ENCODE results near the gene MCTS1.
"Not testable (repeated sequence)": the region's sequence is repeated elsewhere in the genome, so short reads cannot be mapped to it uniquely, and the experiment has no call there.

Gene MCTS1, protein sequence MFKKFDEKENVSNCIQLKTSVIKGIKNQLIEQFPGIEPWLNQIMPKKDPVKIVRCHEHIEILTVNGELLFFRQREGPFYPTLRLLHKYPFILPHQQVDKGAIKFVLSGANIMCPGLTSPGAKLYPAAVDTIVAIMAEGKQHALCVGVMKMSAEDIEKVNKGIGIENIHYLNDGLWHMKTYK

DNA sequence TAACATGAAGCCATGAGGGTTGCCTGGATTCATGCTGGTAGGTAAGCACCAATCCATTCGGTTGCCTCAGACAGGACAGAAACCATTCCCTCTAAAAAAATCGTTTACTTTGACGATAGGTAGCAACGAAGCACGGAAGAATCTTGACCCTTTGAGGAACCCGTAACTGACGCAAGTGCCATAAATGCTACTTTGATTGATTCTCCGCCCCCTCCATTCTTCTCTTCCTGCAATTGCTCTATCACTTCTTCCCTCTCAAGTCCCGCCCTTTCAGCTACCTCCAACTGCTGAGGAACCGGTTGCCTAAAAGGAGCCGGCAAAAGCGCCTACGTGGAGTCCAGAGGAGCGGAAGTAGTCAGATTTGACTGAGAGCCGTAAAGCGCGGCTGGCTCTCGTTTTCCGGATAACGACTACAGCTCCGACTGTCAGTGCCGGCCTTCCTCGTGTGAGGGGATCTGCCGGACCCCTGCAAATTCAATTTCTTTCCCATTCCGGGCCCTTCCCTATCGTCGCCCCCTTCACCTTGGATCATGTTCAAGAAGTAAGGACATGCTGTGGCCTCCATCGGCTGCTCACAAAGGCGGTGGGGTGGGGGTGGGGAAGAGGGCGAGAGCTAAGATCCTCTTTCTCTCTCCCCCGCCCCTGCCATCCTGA is at the start of gene MCTS1:
MCTS1 (plus strand) TSS at position 395 of the 654 bp plus-strand sequence; CDS start at position 531, 136 bp downstream.
- peak; percentile 62 to 73 (median 65) for DNase-seq (ENCODE audit: low read depth in 2 of 3, low spot score in 1 of 3)

DNA sequence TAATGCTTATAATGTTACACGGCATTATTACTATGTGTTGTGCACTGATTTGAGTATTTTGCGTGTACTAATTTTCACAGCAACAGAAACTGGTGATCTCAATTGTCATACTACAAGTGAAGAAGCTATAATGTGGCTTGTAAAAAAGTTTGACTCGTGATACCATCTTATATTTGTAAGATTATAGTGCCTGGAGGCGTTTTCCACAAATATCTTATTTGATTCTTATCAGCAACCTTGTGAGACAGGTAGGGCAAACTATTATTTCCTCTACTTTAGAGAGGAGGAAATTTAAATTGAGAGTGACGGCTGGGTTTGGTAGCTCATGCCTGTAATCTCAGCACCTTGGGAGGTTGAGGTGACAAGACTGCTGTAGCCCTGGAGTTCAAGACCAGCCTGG is 47.6 kb upstream of the MCTS1 start:
- DNase-seq (ENCODE audit: low read depth in 2 of 3, low spot score in 1 of 3): no peak

DNA sequence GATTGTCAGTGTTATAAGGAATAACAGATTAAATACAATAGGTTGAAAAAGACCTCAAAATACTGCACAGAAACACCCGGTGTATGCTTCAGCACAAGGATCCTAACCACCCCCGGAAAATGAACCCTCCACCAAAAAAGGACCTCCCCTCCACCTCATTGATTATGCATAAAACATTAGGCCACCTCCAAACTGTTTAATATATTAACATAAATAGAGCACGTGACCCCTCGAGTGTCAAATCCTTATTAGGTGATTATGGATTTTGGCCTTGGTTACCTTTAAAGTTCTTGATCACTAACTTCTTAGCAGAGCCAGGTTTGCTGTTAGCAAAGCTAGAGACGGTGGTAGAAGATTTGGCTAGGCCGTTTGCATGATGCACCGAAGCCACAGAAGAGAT is 44.1 kb upstream of the MCTS1 start:
- no peak for DNase-seq (ENCODE audit: low read depth in 2 of 3, low spot score in 1 of 3)

GRCh38 chrX:120560405-120560841 is 43.5 kb upstream of the MCTS1 start:
- DNase-seq (ENCODE audit: low read depth in 2 of 3, low spot score in 1 of 3): peak; percentile 9 to 16 (median 16)

GRCh38 chrX:120560842-120561633 is 42.9 kb upstream of the MCTS1 start, which contains the start of gene CUL4B:
Gene CUL4B (minus strand): TSS chrX:120560962. CDS start chrX:120560638, 324 bp downstream.
- DNase-seq (ENCODE audit: low read depth in 2 of 3, low spot score in 1 of 3): peak; percentile 76 to 87 (median 86)

DNA sequence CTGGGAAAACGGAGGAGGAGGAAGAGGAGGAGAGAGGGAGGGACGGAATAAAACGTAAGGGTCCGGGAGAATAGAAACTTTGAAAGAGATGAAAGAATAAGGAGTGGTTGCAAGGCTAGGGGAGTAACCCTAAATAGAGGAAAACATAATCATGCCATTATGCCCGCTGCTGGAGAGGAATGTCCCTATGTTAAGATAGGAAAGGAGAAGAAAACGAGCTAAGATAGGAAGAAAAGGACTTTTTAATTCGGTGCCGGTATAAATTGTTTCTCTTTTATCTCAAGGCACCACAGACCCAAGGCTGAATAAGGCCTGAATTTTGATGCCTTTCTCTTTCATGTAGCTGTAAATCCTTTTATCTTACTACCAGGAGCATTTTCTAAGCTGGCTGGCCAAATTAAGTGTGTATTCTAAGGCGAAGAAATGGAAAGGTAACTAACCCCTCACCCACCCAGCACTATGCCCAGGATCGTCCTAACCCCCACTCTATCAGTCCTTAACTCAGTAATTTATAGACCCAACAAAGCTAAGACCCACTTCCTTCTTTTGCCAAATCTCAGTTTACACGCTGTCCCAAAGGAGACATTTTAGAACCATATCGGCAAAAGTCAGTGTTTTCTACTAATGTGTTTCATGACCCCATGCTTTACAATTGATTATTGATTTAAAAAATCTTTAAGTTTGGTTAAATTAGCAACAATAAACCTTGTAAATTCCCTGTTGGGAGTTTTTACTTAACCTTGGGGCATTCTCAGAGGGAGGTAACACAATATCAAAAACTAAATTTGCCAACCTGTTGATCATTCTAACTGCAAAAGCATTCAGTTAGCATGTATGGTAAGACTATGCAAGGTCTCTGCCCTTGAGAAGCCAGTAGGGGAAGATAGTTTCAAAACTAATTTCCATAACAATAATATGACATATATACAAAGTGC is 42.0 kb upstream of the MCTS1 start:
- DNase-seq (ENCODE audit: low read depth in 2 of 3, low spot score in 1 of 3): no peak

GRCh38 chrX:120562569-120562926 is 41.4 kb upstream of the MCTS1 start:
- no peak for DNase-seq (ENCODE audit: low read depth in 2 of 3, low spot score in 1 of 3)

GRCh38 chrX:120564925-120565324 is 39.0 kb upstream of the MCTS1 start:
- no peak for DNase-seq (ENCODE audit: low read depth in 2 of 3, low spot score in 1 of 3)

- no peak for DNase-seq (ENCODE audit: low read depth in 2 of 3, low spot score in 1 of 3)
Observed at GRCh38 chrX:120566817-120567216, 37.1 kb upstream of the MCTS1 start.

- DNase-seq (ENCODE audit: low read depth in 2 of 3, low spot score in 1 of 3): no peak
Observed at GRCh38 chrX:120568035-120568434, 35.9 kb upstream of the MCTS1 start.

- DNase-seq (ENCODE audit: low read depth in 2 of 3, low spot score in 1 of 3): no peak
Observed at GRCh38 chrX:120568609-120569008, 35.3 kb upstream of the MCTS1 start.

- no peak for DNase-seq (ENCODE audit: low read depth in 2 of 3, low spot score in 1 of 3)
Observed at GRCh38 chrX:120570011-120570600, 33.8 kb upstream of the MCTS1 start.

- not testable (repeated sequence) for DNase-seq (ENCODE audit: low read depth in 2 of 3, low spot score in 1 of 3)
Observed at GRCh38 chrX:120573806-120574205, 30.1 kb upstream of the MCTS1 start.

- DNase-seq (ENCODE audit: low read depth in 2 of 3, low spot score in 1 of 3): no peak
Observed at GRCh38 chrX:120575379-120576114, 28.4 kb upstream of the MCTS1 start.

DNA sequence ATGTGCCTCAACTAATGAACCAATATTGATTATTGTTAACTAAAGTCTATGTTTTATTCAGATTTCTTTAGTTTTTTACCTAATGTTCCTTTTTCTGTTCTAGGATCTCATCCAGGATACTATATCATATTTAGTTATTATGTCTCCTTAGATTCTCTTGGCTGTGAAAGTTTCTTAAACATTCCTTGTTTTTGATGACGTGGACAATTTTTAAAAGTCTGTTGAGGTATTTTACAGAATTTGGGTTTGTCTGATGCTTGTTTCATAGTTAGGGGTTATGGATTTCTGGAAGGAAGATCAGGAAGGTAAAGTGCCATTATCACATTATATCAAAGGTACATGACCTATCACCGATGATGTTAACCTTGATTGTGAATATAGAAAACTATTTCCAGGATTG is 18.2 kb upstream of the MCTS1 start:
- DNase-seq (ENCODE audit: low read depth in 2 of 3, low spot score in 1 of 3): no peak

DNA sequence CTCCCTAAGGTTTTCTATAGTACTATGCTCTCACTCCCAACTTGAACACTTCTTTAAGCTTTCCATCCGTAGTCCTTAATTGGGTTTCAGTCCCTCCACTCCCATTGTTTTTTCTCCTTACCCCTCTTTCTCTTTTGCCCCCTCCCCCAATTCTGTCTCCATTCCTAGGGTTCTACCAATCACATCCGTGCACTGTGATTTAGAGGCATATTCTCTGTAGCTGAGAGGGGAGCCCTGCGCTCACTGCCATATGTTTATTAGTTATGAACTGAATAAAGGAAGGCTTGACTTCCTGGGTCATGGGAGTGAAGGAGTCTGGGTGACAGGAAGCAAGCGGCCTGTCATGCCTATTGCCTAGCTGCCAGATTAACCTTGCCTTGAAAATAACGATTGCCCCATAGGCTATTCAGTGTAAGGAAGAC is 471 bp downstream of the MCTS1 start:
- DNase-seq (ENCODE audit: low read depth in 2 of 3, low spot score in 1 of 3): peak in 1 of 3 donors; percentile 10

DNA sequence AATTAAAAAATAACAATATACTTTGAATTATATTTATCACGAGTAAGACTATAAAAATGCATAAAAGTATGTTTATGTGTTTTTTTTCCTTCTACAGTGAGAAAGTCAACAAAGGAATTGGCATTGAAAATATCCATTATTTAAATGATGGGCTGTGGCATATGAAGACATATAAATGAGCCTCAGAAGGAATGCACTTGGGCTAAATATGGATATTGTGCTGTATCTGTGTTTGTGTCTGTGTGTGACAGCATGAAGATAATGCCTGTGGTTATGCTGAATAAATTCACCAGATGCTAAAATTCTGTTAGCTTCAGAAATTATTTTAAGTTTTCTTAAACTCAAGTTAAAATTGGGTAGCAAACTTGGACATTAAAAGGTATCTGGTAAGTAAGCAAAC is 8.2 kb downstream of the MCTS1 start:
- DNase-seq (ENCODE audit: low read depth in 2 of 3, low spot score in 1 of 3): no peak

DNA sequence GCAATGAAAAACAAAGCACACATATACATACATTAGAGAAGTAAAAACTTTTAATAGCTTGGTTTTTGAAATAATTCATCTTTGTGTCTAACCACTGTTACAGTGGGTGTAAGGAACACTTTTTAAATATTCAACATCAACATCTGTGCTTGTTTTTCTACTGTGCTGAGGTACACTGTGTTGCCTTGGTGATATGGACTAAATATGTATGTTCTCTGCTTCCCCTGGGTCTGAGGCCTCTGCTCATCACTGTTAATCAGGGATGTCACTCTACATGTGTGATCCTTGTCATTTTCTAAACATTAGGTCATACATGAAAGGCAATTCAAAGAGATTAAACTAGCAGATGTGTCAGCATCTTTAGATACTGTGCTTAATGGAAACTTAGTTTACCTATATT is 10.9 kb downstream of the MCTS1 start:
- no peak for DNase-seq (ENCODE audit: low read depth in 2 of 3, low spot score in 1 of 3)

GRCh38 chrX:120617996-120618630 is 14.2 kb downstream of the MCTS1 start:
- DNase-seq (ENCODE audit: low read depth in 2 of 3, low spot score in 1 of 3): no peak
